ENCODE data around the gene ASPHD1.

Gene ASPHD1

GRCh38 chr16:29943846-29944799 lies 43.8 kb downstream of the ASPHD1 start:
- peak; percentile 52 for DNase-seq (ENCODE audit: low spot score)

GRCh38 chr16:29947897-29948296 lies 47.6 kb downstream of the ASPHD1 start:
- DNase-seq (ENCODE audit: low spot score): no peak

GRCh38 chr16:29950806-29951461 lies 50.6 kb downstream of the ASPHD1 start:
- no peak for DNase-seq (ENCODE audit: low spot score)

- no peak for DNase-seq (ENCODE audit: low spot score)
Observed at GRCh38 chr16:29951625-29952365, 51.5 kb downstream of the ASPHD1 start.

Data from SK-N-DZ (cell line).